Stimulated activated CD8-positive, alpha-beta memory T cell treated with anti-CD3 and anti-CD28 coated beads, Interleukin-7, amount 100 ng/mL, for 24 hours (primary cell): Measurements from ENCODE around the gene NPY4R.
"Not testable (repeated sequence)": the region's sequence is repeated elsewhere in the genome, so short reads cannot be mapped to it uniquely, and the experiment has no call there.

Experiments
- DNase-seq: peaks from one replicate; pipeline ENCODE4 v3.0.0-alpha.2; 2020; ENCODE audit warnings: low read depth

NPY4R gene

GRCh38 chr10:46457071-46457470 lies 8.7 kb downstream of the NPY4R start:
- not testable (repeated sequence) for DNase-seq

- DNase-seq: not testable (repeated sequence)
Measured at GRCh38 chr10:46455992-46456391, 9.8 kb downstream of the NPY4R start.

GRCh38 chr10:46451365-46451764 lies 14.4 kb downstream of the NPY4R start:
- not testable (repeated sequence) for DNase-seq

GRCh38 chr10:46450829-46451228 lies 14.9 kb downstream of the NPY4R start:
- DNase-seq: not testable (repeated sequence)

- not testable (repeated sequence) for DNase-seq
Measured at GRCh38 chr10:46447439-46447838, 18.3 kb downstream of the NPY4R start.

GRCh38 chr10:46445389-46446122 lies 20.2 kb downstream of the NPY4R start:
- DNase-seq: not testable (repeated sequence)

- not testable (repeated sequence) for DNase-seq
Measured at GRCh38 chr10:46443422-46443821, 22.3 kb downstream of the NPY4R start.

GRCh38 chr10:46442706-46443275 lies 23.0 kb downstream of the NPY4R start:
- DNase-seq: not testable (repeated sequence)

GRCh38 chr10:46441837-46442278 lies 23.9 kb downstream of the NPY4R start:
- not testable (repeated sequence) for DNase-seq

GRCh38 chr10:46440942-46441341 lies 24.8 kb downstream of the NPY4R start:
- not testable (repeated sequence) for DNase-seq

GRCh38 chr10:46423550-46423949 lies 42.2 kb downstream of the NPY4R start:
- DNase-seq: not testable (repeated sequence)

- DNase-seq: not testable (repeated sequence)
Measured at GRCh38 chr10:46419570-46420379, 46.0 kb downstream of the NPY4R start.

- DNase-seq: not testable (repeated sequence)
Measured at GRCh38 chr10:46418283-46418682, 47.5 kb downstream of the NPY4R start.

GRCh38 chr10:46415291-46415690 lies 50.5 kb downstream of the NPY4R start:
- DNase-seq: not testable (repeated sequence)

GRCh38 chr10:46412665-46413064 lies 53.1 kb downstream of the NPY4R start:
- DNase-seq: not testable (repeated sequence)

- not testable (repeated sequence) for DNase-seq
Measured at GRCh38 chr10:46411123-46411522, 54.6 kb downstream of the NPY4R start.
